Peyer's patch (tissue), 4 donors: ENCODE measurements around the gene RASL12. TPM values are rescaled to one million over a fixed set of nuclear protein-coding genes. Genes with fewer than 3 reads are reported as not detected.

Experiments
- DNase-seq, 3 donors: peaks; one replicate each; pipeline ENCODE4 v3.0.0-alpha.2; 2017 to 2019
- H3K27ac ChIP-seq, 4 donors: fragments of 200-600 bp; sonication (generic); one replicate each; pipeline ENCODE4 v1.5.1; 2016 to 2019
- H3K27me3 ChIP-seq, 2 donors: fragments of 200-600 bp; sonication (generic); one replicate each; pipeline ENCODE4 v1.5.1; 2019
- H3K36me3 ChIP-seq, 3 donors: fragments of 200-600 bp; sonication (generic); one replicate each; pipeline ENCODE4 v1.5.1; 2016 to 2019
- H3K4me1 ChIP-seq, 4 donors: fragments of 200-600 bp; sonication (generic); one replicate each; pipeline ENCODE4 v1.5.1; 2016 to 2019
- H3K4me3 ChIP-seq, 4 donors: fragments of 200-600 bp; sonication (generic); 1 replicate in 3 of 4; 2 replicates in 1 of 4; pipeline ENCODE4 v1.5.1; 2016 to 2019; ENCODE audit warnings: mild to moderate bottlenecking in 1 of 4
- H3K9me3 ChIP-seq, 4 donors: fragments of 200-600 bp; sonication (generic); one replicate each; pipeline ENCODE4 v1.5.1; 2016 to 2019; ENCODE audit warnings: mild to moderate bottlenecking in 1 of 4
- CTCF ChIP-seq, 6 experiments: fragments of 450-650 bp in 4 of 6; fragments of 200-600 bp in 2 of 6; sonication (generic) in 1 of 6; IDR thresholded peaks; one replicate each; pipeline ENCODE4 v1.5.1; 2017 to 2019; ENCODE audit warnings: antibody characterized with exemption in 6 of 6, mild to moderate bottlenecking in 3 of 6, moderate library complexity in 1 of 6
- POLR2A ChIP-seq, 2 donors: fragments of 450-650 bp; IDR thresholded peaks; one replicate each; pipeline ENCODE4 v1.5.1; 2017; ENCODE audit warnings: antibody characterized with exemption in 2 of 2, mild to moderate bottlenecking in 2 of 2, moderate library complexity in 2 of 2
- total RNA-seq, 4 donors: library from RNA; depleted of rRNA; stranded (reverse); fragments of >200 nt; gene quantifications; one replicate each; pipeline ENCODE4 v1.1.0, GENCODE V29; 2016

Gene RASL12
- total RNA-seq, 4 donors from 2014 or later, result 5.1 to 23.1 (median 8.5) TPM

- Histone ChIP-seq H3K9me3 (no peaks in the 10 kb centered on the region), H3K27me3 (no peaks in the 10 kb centered on the region), H3K4me1 (peaks cover 4 to 36% (median 6%) of the 10 kb centered on the region in 4 donors), H3K27ac (peak overlapping the region in 1 of 4 donors; percentile 35), H3K4me3 (no peak overlapping the region), H3K36me3 (no peaks in the 10 kb centered on the region)
- DNase-seq, result no peak
- no peak for TF ChIP-seq CTCF (IDR thresholded peaks at IDR 0.05)
Observed at GRCh38 chr15:65059369-65059750, 8.4 kb downstream of the RASL12 start.

GRCh38 chr15:65058394-65059368 is 9.1 kb downstream of the RASL12 start:
- H3K27ac ChIP-seq, result no peak overlapping the region
- no peaks in the 10 kb centered on the region for H3K9me3 ChIP-seq

GRCh38 chr15:65057549-65057940 is 10.2 kb downstream of the RASL12 start:
- DNase-seq, result no peak
- H3K9me3 ChIP-seq, result no peaks in the 10 kb centered on the region
- TF ChIP-seq CTCF (IDR thresholded peaks at IDR 0.05) (no peak), POLR2A (IDR thresholded peaks at IDR 0.05) (no peak)
- peaks cover 0 to 15% (median 0%) of the 10 kb centered on the region in 3 donors for H3K36me3 ChIP-seq
- peak overlapping the region in 2 of 4 donors; percentile 44 to 81 for H3K27ac ChIP-seq
- H3K4me1 ChIP-seq, result peaks cover 4 to 43% (median 6%) of the 10 kb centered on the region in 4 donors
- no peak overlapping the region for H3K4me3 ChIP-seq
- H3K27me3 ChIP-seq, result no peaks in the 10 kb centered on the region

More at GRCh38 chr15:65058394-65059368, 9.1 kb downstream of the RASL12 start:
- Histone ChIP-seq H3K4me3 (no peak overlapping the region), H3K27me3 (no peaks in the 10 kb centered on the region), H3K36me3 (peaks cover 0 to 6% (median 0%) of the 10 kb centered on the region in 3 donors), H3K4me1 (peaks cover 4 to 43% (median 6%) of the 10 kb centered on the region in 4 donors)
- DNase-seq, result no peak
- TF ChIP-seq CTCF (IDR thresholded peaks at IDR 0.05), result no peak
- TF ChIP-seq POLR2A (IDR thresholded peaks at IDR 0.05), result no peak

GRCh38 chr15:65056868-65057548 is 10.8 kb downstream of the RASL12 start:
- Histone ChIP-seq H3K27me3 (no peaks in the 10 kb centered on the region), H3K27ac (peak overlapping the region in 3 of 4 donors; percentile 41 to 81 (median 73)), H3K4me3 (no peak overlapping the region), H3K9me3 (no peaks in the 10 kb centered on the region), H3K4me1 (peaks cover 4 to 43% (median 6%) of the 10 kb centered on the region in 4 donors), H3K36me3 (peaks cover 0 to 17% (median 0%) of the 10 kb centered on the region in 3 donors)
- no peak for TF ChIP-seq POLR2A (IDR thresholded peaks at IDR 0.05)
- peak in 2 of 3 donors; percentile 70 to 88 for DNase-seq

GRCh38 chr15:65056106-65056505 is 11.7 kb downstream of the RASL12 start:
- Histone ChIP-seq H3K36me3 (peaks cover 0 to 17% (median 0%) of the 10 kb centered on the region in 3 donors), H3K27me3 (no peaks in the 10 kb centered on the region), H3K9me3 (no peaks in the 10 kb centered on the region), H3K4me1 (peaks cover 4 to 40% (median 6%) of the 10 kb centered on the region in 4 donors), H3K27ac (peak overlapping the region in 3 of 4 donors; percentile 14 to 81 (median 58)), H3K4me3 (no peak overlapping the region)
- TF ChIP-seq POLR2A (IDR thresholded peaks at IDR 0.05) (no peak), CTCF (IDR thresholded peaks at IDR 0.05) (no peak)
- no peak for DNase-seq
